Measurements from ENCODE around the gene D2HGDH.
A peak's percentile ranks its signal among the peaks of the same experiment; 100 is the strongest.

D2HGDH gene

DNA sequence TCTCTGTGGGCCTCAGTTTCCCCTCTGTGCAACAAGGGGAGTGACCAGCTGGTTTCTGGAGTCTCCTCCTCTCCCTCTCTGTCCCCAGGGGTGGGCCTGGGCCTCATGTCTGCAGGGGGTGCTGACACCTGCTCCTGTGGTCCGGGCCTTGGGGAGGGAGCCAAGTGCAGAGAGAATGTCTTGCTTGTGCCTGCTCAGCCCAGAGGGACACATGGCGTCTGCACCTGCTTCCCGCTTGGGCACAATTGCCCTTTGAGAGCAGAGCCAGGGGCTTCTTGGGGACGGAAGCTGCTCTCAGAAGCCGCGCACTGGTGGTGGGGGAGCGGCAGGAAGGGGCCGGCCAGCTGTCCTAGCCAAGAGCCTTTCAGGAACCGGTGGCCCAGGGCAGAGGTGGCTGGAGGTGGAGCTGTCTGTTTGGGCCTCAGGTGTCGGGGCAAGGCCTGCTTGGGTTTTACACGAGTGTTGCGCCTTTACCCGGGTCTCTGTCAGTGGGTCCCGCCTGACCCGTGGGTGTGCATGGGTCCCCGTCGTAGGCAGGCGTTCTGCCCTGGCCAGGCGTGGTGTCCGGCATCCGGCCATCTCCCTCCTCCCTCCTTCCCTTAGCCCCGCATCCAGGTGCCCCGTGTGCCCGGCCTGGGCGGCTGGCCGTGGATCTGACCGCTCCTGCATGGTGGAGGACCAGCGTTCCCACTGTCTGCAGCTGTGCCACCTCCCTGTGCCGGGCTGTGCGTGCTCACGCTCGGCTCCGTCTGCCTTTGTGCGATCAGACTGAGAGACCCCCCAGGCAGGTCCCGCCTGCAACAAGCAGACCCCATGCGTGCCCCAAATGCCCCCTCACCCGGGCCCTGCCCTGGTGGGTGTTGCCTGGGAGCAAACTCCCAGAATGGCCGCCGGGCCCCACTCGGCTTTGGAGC lies 78.6 kb downstream of the D2HGDH start:
- H3K4ac ChIP-seq (ENCODE audit: low read length), result no peak overlapping the region
- H4K91ac ChIP-seq (ENCODE audit: low read depth, low read length, poor library complexity), result peak overlapping the region; percentile 92
- H3K9me3 ChIP-seq (replicated peaks in 1 of 2; ENCODE audit: control insufficient read depth in 2 of 2, insufficient read depth in 1 of 2, low read depth in 1 of 2, low read length in 2 of 2), result no peaks in the 10 kb centered on the region
- H3K27ac ChIP-seq (replicated peaks; ENCODE audit: low read length), result no peak overlapping the region
- peak overlapping the region; percentile 60 for H3K9ac ChIP-seq (ENCODE audit: low read depth, low read length, poor library complexity)
- peak overlapping the region; percentile 82 for H2BK5ac ChIP-seq (ENCODE audit: low read length)
- H3K23ac ChIP-seq (ENCODE audit: low read depth, low read length, poor library complexity), result peak overlapping the region; percentile 43
- no peak for DNase-seq (ENCODE audit: low spot score)
- WGBS, 2 donors (ENCODE audit: extremely low coverage in 2 of 2, insufficient read length in 2 of 2, insufficient replicate concordance in 1 of 2), result no CpG with 5 or more reads among the region's 40 CpGs
- H3K14ac ChIP-seq (ENCODE audit: low read length), result peak overlapping the region; percentile 71
- peak overlapping the region; percentile 59 for H3K18ac ChIP-seq (ENCODE audit: low read length)
- peaks cover 0 to 6% (median 0%) of the 10 kb centered on the region in 3 experiments for H3K27me3 ChIP-seq (ENCODE audit: control insufficient read depth in 3 of 3, insufficient read depth in 3 of 3, low read depth in 1 of 3, low read length in 3 of 3)
- no peak overlapping the region for H2BK120ac ChIP-seq (ENCODE audit: low read depth, low read length)
- no peak overlapping the region for H3K4me2 ChIP-seq (ENCODE audit: insufficient read depth, low read length, poor library complexity, severe bottlenecking)
- no peak overlapping the region for H2AFZ ChIP-seq (ENCODE audit: low read length)
- H2AK5ac ChIP-seq (ENCODE audit: low read depth, low read length), result peak overlapping the region; percentile 66
- H3K79me1 ChIP-seq (ENCODE audit: low read depth, low read length), result no peaks in the 10 kb centered on the region
- no peak overlapping the region for H3K4me3 ChIP-seq (ENCODE audit: low read length in 2 of 2)
- H3K36me3 ChIP-seq (replicated peaks in 1 of 2; ENCODE audit: control insufficient read depth in 2 of 2, insufficient read depth in 2 of 2, low read length in 2 of 2), result no peaks in the 10 kb centered on the region
- H3K4me1 ChIP-seq (ENCODE audit: control insufficient read depth in 2 of 2, insufficient read depth in 1 of 2, low read depth in 1 of 2, low read length in 2 of 2), result peaks cover 7 to 11% of the 10 kb centered on the region in 2 donors
- peak overlapping the region; percentile 6 for H2BK12ac ChIP-seq (ENCODE audit: low read length)
- peak overlapping the region; percentile 62 for H2BK15ac ChIP-seq (ENCODE audit: low read length)
- H4K8ac ChIP-seq (ENCODE audit: low read depth, low read length), result peak overlapping the region; percentile 92

DNA sequence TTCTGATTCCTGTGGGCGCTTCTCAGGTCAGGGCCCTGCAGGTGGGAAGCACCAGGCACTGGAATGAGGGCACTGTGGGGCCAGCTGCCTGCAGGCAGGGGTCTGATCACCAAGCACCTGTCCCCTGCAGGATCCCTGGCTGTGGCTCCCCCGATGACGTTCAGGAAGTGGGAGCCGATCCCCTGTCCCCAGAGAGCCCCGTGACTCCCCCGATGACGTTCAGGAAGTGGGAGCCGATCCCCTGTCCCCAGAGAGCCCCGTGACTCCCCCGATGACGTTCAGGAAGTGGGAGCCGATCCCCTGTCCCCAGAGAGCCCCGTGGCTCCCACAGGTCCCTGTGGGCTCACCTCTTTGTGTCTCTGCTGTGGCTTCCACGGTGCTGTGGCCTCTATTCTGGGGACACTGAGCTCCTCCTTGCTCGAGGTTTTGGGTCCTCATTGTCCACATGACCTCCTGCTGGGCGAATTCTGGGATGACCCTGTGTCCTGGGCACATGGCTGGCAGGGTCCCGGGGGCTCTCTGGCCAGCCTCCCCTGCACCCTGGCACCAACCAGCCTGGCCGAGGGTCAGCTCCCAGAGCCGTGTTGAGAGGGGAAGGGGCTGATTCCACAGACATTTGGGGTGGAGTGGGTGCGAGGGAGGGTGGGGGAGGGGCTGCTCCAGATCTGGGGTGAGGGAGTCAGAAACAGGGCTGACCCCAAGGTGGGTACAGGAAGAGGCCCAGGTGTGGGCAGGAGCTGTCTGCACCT lies 79.4 kb downstream of the D2HGDH start:
- no peak overlapping the region for H3K23ac ChIP-seq (ENCODE audit: low read depth, low read length, poor library complexity)
- no peak overlapping the region for H3K4ac ChIP-seq (ENCODE audit: low read length)
- no peak overlapping the region for H2AFZ ChIP-seq (ENCODE audit: low read length)
- H3K27ac ChIP-seq (replicated peaks; ENCODE audit: low read length), result no peak overlapping the region
- no peak overlapping the region for H3K9ac ChIP-seq (ENCODE audit: low read depth, low read length, poor library complexity)
- no peak overlapping the region for H2BK12ac ChIP-seq (ENCODE audit: low read length)
- peak overlapping the region; percentile 89 for H3K18ac ChIP-seq (ENCODE audit: low read length)
- H3K9me3 ChIP-seq (replicated peaks in 1 of 2; ENCODE audit: control insufficient read depth in 2 of 2, insufficient read depth in 1 of 2, low read depth in 1 of 2, low read length in 2 of 2), result no peaks in the 10 kb centered on the region
- H4K8ac ChIP-seq (ENCODE audit: low read depth, low read length), result no peak overlapping the region
- DNase-seq (ENCODE audit: low spot score), result no peak
- H3K4me2 ChIP-seq (ENCODE audit: insufficient read depth, low read length, poor library complexity, severe bottlenecking), result no peak overlapping the region
- peaks cover 0 to 6% (median 0%) of the 10 kb centered on the region in 3 experiments for H3K27me3 ChIP-seq (ENCODE audit: control insufficient read depth in 3 of 3, insufficient read depth in 3 of 3, low read depth in 1 of 3, low read length in 3 of 3)
- H3K79me1 ChIP-seq (ENCODE audit: low read depth, low read length), result no peaks in the 10 kb centered on the region
- no peak overlapping the region for H2BK120ac ChIP-seq (ENCODE audit: low read depth, low read length)
- no peak overlapping the region for H3K14ac ChIP-seq (ENCODE audit: low read length)
- H2AK5ac ChIP-seq (ENCODE audit: low read depth, low read length), result peak overlapping the region; percentile 66
- H3K4me3 ChIP-seq (ENCODE audit: low read length in 2 of 2), result no peak overlapping the region
- H3K36me3 ChIP-seq (replicated peaks in 1 of 2; ENCODE audit: control insufficient read depth in 2 of 2, insufficient read depth in 2 of 2, low read length in 2 of 2), result no peaks in the 10 kb centered on the region
- no CpG with 5 or more reads among the region's 20 CpGs for WGBS, 2 donors (ENCODE audit: extremely low coverage in 2 of 2, insufficient read length in 2 of 2, insufficient replicate concordance in 1 of 2)
- peak overlapping the region; percentile 82 for H2BK5ac ChIP-seq (ENCODE audit: low read length)
- H4K91ac ChIP-seq (ENCODE audit: low read depth, low read length, poor library complexity), result peak overlapping the region; percentile 9
- H3K4me1 ChIP-seq (ENCODE audit: control insufficient read depth in 2 of 2, insufficient read depth in 1 of 2, low read depth in 1 of 2, low read length in 2 of 2), result peaks cover 1 to 6% of the 10 kb centered on the region in 2 donors
- peak overlapping the region; percentile 92 for H2BK15ac ChIP-seq (ENCODE audit: low read length)

DNA sequence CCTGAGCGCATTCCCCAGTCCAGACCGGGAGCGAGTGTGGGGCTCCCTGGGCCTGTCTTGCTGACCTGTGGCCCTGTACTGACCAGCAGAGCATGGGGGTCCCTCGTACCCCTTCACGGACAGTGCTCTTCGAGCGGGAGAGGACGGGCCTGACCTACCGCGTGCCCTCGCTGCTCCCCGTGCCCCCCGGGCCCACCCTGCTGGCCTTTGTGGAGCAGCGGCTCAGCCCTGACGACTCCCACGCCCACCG lies 79.9 kb downstream of the D2HGDH start:
- H3K4ac ChIP-seq (ENCODE audit: low read length), result peak overlapping the region; percentile 76
- no peak overlapping the region for H2BK12ac ChIP-seq (ENCODE audit: low read length)
- H2BK5ac ChIP-seq (ENCODE audit: low read length), result no peak overlapping the region
- no peak overlapping the region for H3K4me2 ChIP-seq (ENCODE audit: insufficient read depth, low read length, poor library complexity, severe bottlenecking)
- H4K8ac ChIP-seq (ENCODE audit: low read depth, low read length), result no peak overlapping the region
- no peak overlapping the region for H2AK5ac ChIP-seq (ENCODE audit: low read depth, low read length)
- H3K4me1 ChIP-seq (ENCODE audit: control insufficient read depth in 2 of 2, insufficient read depth in 1 of 2, low read depth in 1 of 2, low read length in 2 of 2), result peaks cover 0 to 2% of the 10 kb centered on the region in 2 donors
- H2BK120ac ChIP-seq (ENCODE audit: low read depth, low read length), result no peak overlapping the region
- peak overlapping the region; percentile 92 for H2BK15ac ChIP-seq (ENCODE audit: low read length)
- no peak for DNase-seq (ENCODE audit: low spot score)
- H3K4me3 ChIP-seq (ENCODE audit: low read length in 2 of 2), result no peak overlapping the region
- no CpG with 5 or more reads among the region's 17 CpGs for WGBS, 2 donors (ENCODE audit: extremely low coverage in 2 of 2, insufficient read length in 2 of 2, insufficient replicate concordance in 1 of 2)
- peaks cover 2% of the 10 kb centered on the region for H3K79me1 ChIP-seq (ENCODE audit: low read depth, low read length)
- peak overlapping the region; percentile 44 for H3K9ac ChIP-seq (ENCODE audit: low read depth, low read length, poor library complexity)
- no peaks in the 10 kb centered on the region for H3K9me3 ChIP-seq (replicated peaks in 1 of 2; ENCODE audit: control insufficient read depth in 2 of 2, insufficient read depth in 1 of 2, low read depth in 1 of 2, low read length in 2 of 2)
- no peak overlapping the region for H3K14ac ChIP-seq (ENCODE audit: low read length)
- H3K23ac ChIP-seq (ENCODE audit: low read depth, low read length, poor library complexity), result no peak overlapping the region
- peak overlapping the region; percentile 89 for H3K18ac ChIP-seq (ENCODE audit: low read length)
- no peaks in the 10 kb centered on the region for H3K36me3 ChIP-seq (replicated peaks in 1 of 2; ENCODE audit: control insufficient read depth in 2 of 2, insufficient read depth in 2 of 2, low read length in 2 of 2)
- H3K27ac ChIP-seq (replicated peaks; ENCODE audit: low read length), result no peak overlapping the region
- peaks cover 0 to 6% (median 0%) of the 10 kb centered on the region in 3 experiments for H3K27me3 ChIP-seq (ENCODE audit: control insufficient read depth in 3 of 3, insufficient read depth in 3 of 3, low read depth in 1 of 3, low read length in 3 of 3)
- peak overlapping the region; percentile 98 for H4K91ac ChIP-seq (ENCODE audit: low read depth, low read length, poor library complexity)
- H2AFZ ChIP-seq (ENCODE audit: low read length), result no peak overlapping the region

Data from neuronal stem cell (in vitro differentiated cells).